ENCODE measurements around the gene MAPT. TPM values are rescaled to one million over a fixed set of nuclear protein-coding genes. Genes with fewer than 3 reads are reported as not detected.
"Not testable (repeated sequence)": the region's sequence is repeated elsewhere in the genome, so short reads cannot be mapped to it uniquely, and the experiment has no call there.

MAPT gene
- total RNA-seq, 1 experiment from 2014 or later = 3.6 TPM

DNA sequence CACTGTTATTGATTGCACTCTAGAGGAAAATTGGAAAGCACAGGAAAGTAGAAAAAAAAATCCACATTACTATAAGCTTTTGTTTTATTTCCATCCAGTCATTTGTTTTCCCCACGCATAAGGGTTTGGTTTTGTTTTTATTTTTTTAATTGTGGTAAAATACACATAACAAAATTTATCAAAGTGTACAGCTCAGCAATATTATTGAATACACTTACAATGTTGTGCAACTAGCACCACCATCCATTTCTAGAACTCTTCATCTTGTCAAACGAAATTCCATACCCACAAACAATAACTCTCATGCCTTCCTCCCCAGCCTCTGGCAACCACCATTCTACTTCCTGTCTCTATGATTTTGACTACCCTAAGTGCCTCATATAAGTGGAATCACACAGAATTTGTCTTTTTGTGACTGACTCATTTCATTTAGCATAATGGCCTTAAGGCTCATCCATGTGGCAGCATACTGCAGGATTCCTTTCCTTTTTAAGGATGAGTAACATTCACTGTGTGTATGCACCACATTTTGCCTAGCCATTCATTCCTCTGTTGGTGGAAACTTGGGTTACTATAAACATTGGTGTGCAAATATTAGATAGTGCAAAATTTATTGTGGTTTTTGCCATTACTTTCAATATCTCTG lies 38.5 kb upstream of the MAPT start:
- H3K27me3 ChIP-seq (ENCODE audit: low read length) = peaks cover 7% of the 10 kb centered on the region; the same call in 1 of the 2 replicates
- H3K9me3 ChIP-seq (ENCODE audit: low read length) = no peaks in the 10 kb centered on the region
- DNase-seq (peak; percentile 36), ATAC-seq (no peak)
- H3K4me2 ChIP-seq (ENCODE audit: low read length) = no peak overlapping the region
- no peak overlapping the region for H3K9ac ChIP-seq (ENCODE audit: low read length)
- intact Hi-C loops (cut with micrococcal nuclease) = no loop called here
- no peaks in the 10 kb centered on the region for H3K36me3 ChIP-seq (ENCODE audit: low read depth, low read length)
- no peak overlapping the region for H3K4me3 ChIP-seq (ENCODE audit: low read length)
- H3K9me2 ChIP-seq (replicated peaks; ENCODE audit: low read length) = no peaks in the 10 kb centered on the region
- ChIA-PET POLR2A (ENCODE audit: unreplicated experiment) (no interaction called here), CTCF (no interaction called here)
- no peak overlapping the region for H3K27ac ChIP-seq (ENCODE audit: low read length)
- no peak for TF ChIP-seq EZH2 (IDR thresholded peaks at IDR 0.05; ENCODE audit: low read length, unreplicated experiment)
- TF ChIP-seq EZH2phosphoT487 (IDR thresholded peaks at IDR 0.05; ENCODE audit: borderline replicate concordance, low read length) = no peak
- TF ChIP-seq, protein P1, sequence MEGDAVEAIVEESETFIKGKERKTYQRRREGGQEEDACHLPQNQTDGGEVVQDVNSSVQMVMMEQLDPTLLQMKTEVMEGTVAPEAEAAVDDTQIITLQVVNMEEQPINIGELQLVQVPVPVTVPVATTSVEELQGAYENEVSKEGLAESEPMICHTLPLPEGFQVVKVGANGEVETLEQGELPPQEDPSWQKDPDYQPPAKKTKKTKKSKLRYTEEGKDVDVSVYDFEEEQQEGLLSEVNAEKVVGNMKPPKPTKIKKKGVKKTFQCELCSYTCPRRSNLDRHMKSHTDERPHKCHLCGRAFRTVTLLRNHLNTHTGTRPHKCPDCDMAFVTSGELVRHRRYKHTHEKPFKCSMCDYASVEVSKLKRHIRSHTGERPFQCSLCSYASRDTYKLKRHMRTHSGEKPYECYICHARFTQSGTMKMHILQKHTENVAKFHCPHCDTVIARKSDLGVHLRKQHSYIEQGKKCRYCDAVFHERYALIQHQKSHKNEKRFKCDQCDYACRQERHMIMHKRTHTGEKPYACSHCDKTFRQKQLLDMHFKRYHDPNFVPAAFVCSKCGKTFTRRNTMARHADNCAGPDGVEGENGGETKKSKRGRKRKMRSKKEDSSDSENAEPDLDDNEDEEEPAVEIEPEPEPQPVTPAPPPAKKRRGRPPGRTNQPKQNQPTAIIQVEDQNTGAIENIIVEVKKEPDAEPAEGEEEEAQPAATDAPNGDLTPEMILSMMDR (conservative IDR thresholded peaks at IDR 0.05; ENCODE audit: low read depth, low read length) = no peak
- H3K4me1 ChIP-seq (ENCODE audit: insufficient read depth, low read length) = no peaks in the 10 kb centered on the region
- no peaks in the 10 kb centered on the region for H4K20me1 ChIP-seq (ENCODE audit: low read length)
- H3F3A ChIP-seq (ENCODE audit: low read length, unreplicated experiment) = no peaks in the 10 kb centered on the region
- no peak overlapping the region for H2AFZ ChIP-seq (ENCODE audit: low read length)
- no peaks in the 10 kb centered on the region for H3K79me2 ChIP-seq (ENCODE audit: low read length)
- no TSS peak for BruUV-seq (replicated peaks)

DNA sequence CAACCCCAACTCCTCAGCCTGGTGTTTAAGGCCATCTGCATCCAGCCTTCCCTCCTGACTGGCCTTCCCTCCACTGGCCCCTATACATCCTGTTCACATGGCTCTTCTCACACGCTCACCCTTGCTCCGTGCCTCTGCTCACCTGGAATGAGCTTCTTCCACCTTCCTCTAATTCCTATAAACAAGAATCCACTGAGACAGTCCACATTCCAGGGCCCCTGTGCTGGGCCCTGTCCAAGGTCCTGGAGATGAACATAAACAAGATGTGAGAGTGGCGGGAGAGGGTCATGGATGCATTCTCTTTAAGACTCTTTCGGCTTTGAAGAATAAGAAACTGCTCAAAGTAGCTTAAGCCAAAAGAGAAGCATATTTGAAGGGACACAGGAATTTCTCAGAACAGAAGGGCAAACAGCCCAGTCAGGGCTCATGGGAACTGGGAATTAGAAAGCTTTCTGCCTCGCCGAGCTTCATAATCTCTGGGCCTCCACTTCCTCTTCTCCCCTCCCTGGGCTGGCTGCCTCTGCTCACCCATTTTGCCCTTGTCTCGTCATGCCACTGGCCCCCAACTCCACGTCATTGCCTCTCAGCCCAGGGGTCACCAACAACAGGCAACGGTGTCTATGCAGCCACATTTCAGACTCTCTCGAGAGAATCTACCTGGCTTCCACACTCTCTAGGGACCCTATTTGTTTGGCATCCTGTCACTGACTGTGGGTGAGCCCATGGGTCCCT lies 36.2 kb upstream of the MAPT start:
- Histone ChIP-seq H3K9me3 (ENCODE audit: low read length) (no peaks in the 10 kb centered on the region), H4K20me1 (ENCODE audit: low read length) (no peaks in the 10 kb centered on the region), H2AFZ (ENCODE audit: low read length) (no peak overlapping the region), H3K36me3 (ENCODE audit: low read depth, low read length) (no peaks in the 10 kb centered on the region), H3K4me3 (ENCODE audit: low read length) (no peak overlapping the region), H3K4me2 (ENCODE audit: low read length) (no peak overlapping the region), H3K27me3 (ENCODE audit: low read length) (peaks cover 30% of the 10 kb centered on the region), H3K9me2 (replicated peaks; ENCODE audit: low read length) (no peaks in the 10 kb centered on the region), H3K4me1 (ENCODE audit: insufficient read depth, low read length) (no peaks in the 10 kb centered on the region), H3K9ac (ENCODE audit: low read length) (no peak overlapping the region), H3K79me2 (ENCODE audit: low read length) (no peaks in the 10 kb centered on the region), H3K27ac (ENCODE audit: low read length) (no peak overlapping the region), H3F3A (ENCODE audit: low read length, unreplicated experiment) (no peaks in the 10 kb centered on the region)
- ATAC-seq (peak; percentile 48; the same call in 1 of the 2 replicates), DNase-seq (peak; percentile 70)
- no TSS peak for BruUV-seq (replicated peaks)
- TF ChIP-seq, protein P1 (conservative IDR thresholded peaks at IDR 0.05; ENCODE audit: low read depth, low read length) = no peak
- no peak for TF ChIP-seq EZH2 (IDR thresholded peaks at IDR 0.05; ENCODE audit: low read length, unreplicated experiment)
- TF ChIP-seq EZH2phosphoT487 (IDR thresholded peaks at IDR 0.05; ENCODE audit: borderline replicate concordance, low read length) = no peak
- ChIA-PET POLR2A (ENCODE audit: unreplicated experiment) (no interaction called here), CTCF (interaction anchor here (1.3 kb wide), 1 partner anchor 218 kb away, joined by 3 read pairs; no protein-coding TSS in a partner anchor)
- intact Hi-C loops (cut with micrococcal nuclease) = no loop called here

DNA sequence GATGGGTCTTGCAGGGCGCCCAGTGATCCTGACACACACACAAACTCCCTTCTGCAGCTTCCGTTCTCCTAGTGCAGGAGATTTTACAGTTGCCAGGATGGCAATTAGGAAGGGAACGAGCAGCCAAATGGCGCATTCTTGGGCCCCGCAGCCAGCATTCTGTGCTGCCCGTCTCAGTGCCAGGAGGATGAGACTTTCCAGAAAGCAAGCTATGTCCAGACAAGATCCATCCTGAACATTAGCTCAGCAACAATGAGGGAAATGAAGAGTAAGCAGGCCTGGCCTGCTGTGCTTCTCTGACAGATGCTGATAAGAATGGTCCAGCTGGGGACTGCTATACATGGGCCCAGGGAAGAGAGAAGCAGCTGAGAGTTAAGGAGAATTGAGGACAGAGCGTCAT lies 33.2 kb upstream of the MAPT start:
- Histone ChIP-seq H3K4me1 (ENCODE audit: insufficient read depth, low read length) (no peaks in the 10 kb centered on the region), H4K20me1 (ENCODE audit: low read length) (no peaks in the 10 kb centered on the region), H3F3A (ENCODE audit: low read length, unreplicated experiment) (no peaks in the 10 kb centered on the region), H3K4me2 (ENCODE audit: low read length) (no peak overlapping the region), H3K9ac (ENCODE audit: low read length) (no peak overlapping the region), H2AFZ (ENCODE audit: low read length) (no peak overlapping the region), H3K27me3 (ENCODE audit: low read length) (peaks cover 56% of the 10 kb centered on the region), H3K79me2 (ENCODE audit: low read length) (no peaks in the 10 kb centered on the region), H3K36me3 (ENCODE audit: low read depth, low read length) (no peaks in the 10 kb centered on the region), H3K9me3 (ENCODE audit: low read length) (no peaks in the 10 kb centered on the region), H3K27ac (ENCODE audit: low read length) (no peak overlapping the region), H3K9me2 (replicated peaks; ENCODE audit: low read length) (no peaks in the 10 kb centered on the region), H3K4me3 (ENCODE audit: low read length) (no peak overlapping the region)
- ATAC-seq (no peak), DNase-seq (no peak)
- ChIA-PET POLR2A (ENCODE audit: unreplicated experiment) (no interaction called here), CTCF (interaction anchor here (0.6 kb wide), 1 partner anchor 355 kb away, joined by 3 read pairs; no protein-coding TSS in a partner anchor)
- intact Hi-C loops (cut with micrococcal nuclease) = no loop called here
- BruUV-seq (replicated peaks) = no TSS peak
- TF ChIP-seq EZH2 (IDR thresholded peaks at IDR 0.05; ENCODE audit: low read length, unreplicated experiment) = no peak
- no peak for TF ChIP-seq EZH2phosphoT487 (IDR thresholded peaks at IDR 0.05; ENCODE audit: borderline replicate concordance, low read length)
- TF ChIP-seq, protein P1 (conservative IDR thresholded peaks at IDR 0.05; ENCODE audit: low read depth, low read length) = no peak

DNA sequence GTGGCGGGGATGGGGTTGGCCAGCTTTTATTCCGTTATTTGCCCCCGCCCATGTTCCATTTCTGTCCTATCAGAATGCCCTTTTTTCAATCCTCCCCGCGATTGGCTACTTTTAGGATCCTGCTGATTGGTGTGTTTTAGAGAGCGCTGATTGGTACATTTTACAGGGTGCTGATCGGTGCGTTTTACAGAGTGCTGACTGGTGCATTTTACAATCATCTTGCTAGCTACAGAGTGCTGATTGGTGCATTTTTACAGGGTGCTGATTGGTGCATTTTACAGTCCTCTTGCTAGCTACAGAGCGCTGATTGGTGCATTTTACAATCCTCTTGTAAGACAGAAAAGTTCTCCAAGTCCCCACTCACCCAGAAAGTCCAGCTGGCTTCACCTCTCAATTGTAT lies 32.2 kb upstream of the MAPT start:
- CTCF ChIA-PET; H4K20me1 ChIP-seq (ENCODE audit: low read length); H3K9me2 ChIP-seq (replicated peaks; ENCODE audit: low read length); H2AFZ ChIP-seq (ENCODE audit: low read length); H3K9me3 ChIP-seq (ENCODE audit: low read length); POLR2A ChIA-PET (ENCODE audit: unreplicated experiment); H3K4me2 ChIP-seq (ENCODE audit: low read length); BruUV-seq (replicated peaks); ATAC-seq; H3K36me3 ChIP-seq (ENCODE audit: low read depth, low read length); H3K79me2 ChIP-seq (ENCODE audit: low read length); H3K9ac ChIP-seq (ENCODE audit: low read length); H3K4me3 ChIP-seq (ENCODE audit: low read length); H3F3A ChIP-seq (ENCODE audit: low read length, unreplicated experiment); H3K4me1 ChIP-seq (ENCODE audit: insufficient read depth, low read length); H3K27ac ChIP-seq (ENCODE audit: low read length); DNase-seq; intact Hi-C loops (cut with micrococcal nuclease): not testable (repeated sequence)
- H3K27me3 ChIP-seq (ENCODE audit: low read length) = peaks cover 64% of the 10 kb centered on the region

Data from PC-3 (cell line).